H1 (cell line): Measurements from ENCODE around the gene ADD2. TPM values are rescaled to one million over a fixed set of nuclear protein-coding genes. Genes with fewer than 3 reads are reported as not detected.

ENCODE experiments used
- ASH2L ChIP-seq: fragments of 200-600, 300-600 bp; sonication (generic); IDR thresholded peaks from one replicate; pipeline ENCODE4 v1.7.1; 2017; ENCODE audit warnings: low read length
- ATF3 ChIP-seq: IDR thresholded peaks from 2 replicates; pipeline ENCODE4 v1.6.1; 2011; ENCODE audit warnings: low read depth, mild to moderate bottlenecking, low read length; ENCODE audit not compliant: insufficient read depth
- BRCA1 ChIP-seq: IDR thresholded peaks from 2 replicates; pipeline ENCODE4 v1.6.1; 2012; ENCODE audit warnings: low read depth, low read length, improper control_type of control experiment
- CBX5 ChIP-seq: fragments of 300-800, 300-1000 bp; sonication (generic); IDR thresholded peaks from 2 replicates; pipeline ENCODE4 v1.7.1; 2016; ENCODE audit warnings: antibody characterized with exemption, low read length, low read depth
- CTCF ChIP-seq, 3 experiments: IDR thresholded peaks; 1 replicate in 2 of 3; 2 replicates in 1 of 3; pipeline versions ENCODE4 v1.5.1 to v1.6.1; 2011; ENCODE audit warnings: low read length in 3 of 3, mild to moderate bottlenecking in 3 of 3, inconsistent platforms in 2 of 3, low read depth in 1 of 3, moderate library complexity in 1 of 3; ENCODE audit not compliant: insufficient read depth in 1 of 3; ENCODE audit errors: control extremely low read depth in 1 of 3
- E2F6 ChIP-seq: IDR thresholded peaks from 2 replicates; pipeline ENCODE4 v1.6.1; 2012; ENCODE audit warnings: inconsistent platforms
- EP300 ChIP-seq, 2 experiments: IDR thresholded peaks; 1 replicate in 1 of 2; 2 replicates in 1 of 2; pipeline ENCODE4 v1.6.1; 2011 to 2012; ENCODE audit warnings: low read depth in 2 of 2, low read length in 2 of 2, mild to moderate bottlenecking in 2 of 2, borderline replicate concordance in 1 of 2, inconsistent platforms in 1 of 2, moderate library complexity in 1 of 2
- FOSL1 ChIP-seq: IDR thresholded peaks from 2 replicates; pipeline ENCODE4 v1.6.1; 2011; ENCODE audit warnings: mild to moderate bottlenecking, low read depth, low read length, moderate library complexity; ENCODE audit not compliant: insufficient read depth
- JUN ChIP-seq: IDR thresholded peaks from 2 replicates; pipeline ENCODE4 v1.6.1; 2011; ENCODE audit warnings: low read depth, mild to moderate bottlenecking, improper control_type of control experiment, low read length
- KDM1A ChIP-seq: fragments of 200-600, 300-600 bp; sonication (generic); IDR thresholded peaks from 2 replicates; pipeline ENCODE4 v1.7.1; 2016; ENCODE audit warnings: mild to moderate bottlenecking, low read length, borderline replicate concordance
- KDM4A ChIP-seq: IDR thresholded peaks from one replicate; pipeline ENCODE4 v1.7.1; 2012; ENCODE audit warnings: low read depth, mild to moderate bottlenecking, moderate library complexity, low read length, inconsistent platforms; ENCODE audit not compliant: severe bottlenecking
- MAFK ChIP-seq: IDR thresholded peaks from 2 replicates; pipeline ENCODE4 v1.6.1; 2012; ENCODE audit warnings: low read depth, mild to moderate bottlenecking, improper control_type of control experiment, low read length
- NRF1 ChIP-seq: IDR thresholded peaks from 2 replicates; pipeline ENCODE4 v1.6.1; 2011; ENCODE audit warnings: mild to moderate bottlenecking, low read depth, low read length, improper control_type of control experiment
- RBBP5 ChIP-seq: IDR thresholded peaks from 2 replicates; pipeline ENCODE4 v1.7.1; 2012; ENCODE audit warnings: low read depth, mild to moderate bottlenecking, inconsistent platforms, low read length, moderate library complexity, borderline replicate concordance
- RNF2 ChIP-seq: fragments of 200-900, 300-1000 bp; sonication (generic); IDR thresholded peaks from 2 replicates; pipeline ENCODE4 v1.7.1; 2016; ENCODE audit warnings: borderline replicate concordance, low read depth, mild to moderate bottlenecking, antibody characterized with exemption, low read length; ENCODE audit not compliant: poor library complexity, severe bottlenecking; ENCODE audit errors: missing control alignments
- RXRA ChIP-seq: IDR thresholded peaks from 2 replicates; pipeline ENCODE4 v1.6.1; 2011; ENCODE audit warnings: low read depth, mild to moderate bottlenecking, low read length, moderate library complexity; ENCODE audit not compliant: insufficient read depth
- SIN3A ChIP-seq, 2 experiments: IDR thresholded peaks in 1 of 2; conservative IDR thresholded peaks in 1 of 2; 2 replicates each; pipeline ENCODE4 v1.6.1; 2011 to 2012; ENCODE audit warnings: low read length in 2 of 2, improper control_type of control experiment in 1 of 2, low read depth in 1 of 2, mild to moderate bottlenecking in 1 of 2
- TAF1 ChIP-seq: IDR thresholded peaks from 2 replicates; pipeline ENCODE4 v1.6.1; 2011; ENCODE audit warnings: mild to moderate bottlenecking, low read depth, low read length
- TCF12 ChIP-seq: IDR thresholded peaks from 2 replicates; pipeline ENCODE4 v1.6.1; 2011; ENCODE audit warnings: low read depth, mild to moderate bottlenecking, low read length
- YY1 ChIP-seq: IDR thresholded peaks from 2 replicates; pipeline ENCODE4 v1.6.1; 2011; ENCODE audit warnings: low read depth, mild to moderate bottlenecking, low read length
- polyA plus RNA-seq, 7 experiments: library from polyadenylated mRNA; depleted of rRNA in 3 of 7; stranded (reverse) in 5 of 7; unstranded in 2 of 7; fragments of >200 nt in 5 of 7; fragments of 200-250 nt in 2 of 7; gene quantifications; 1 replicate in 5 of 7; 2 replicates in 1 of 7; 4 replicates in 1 of 7; pipeline versions ENCODE4 v1.2.1 to v1.2.3, GENCODE V29; 2011 to 2013; ENCODE audit warnings: missing spikeins in 2 of 7, mixed read lengths in 2 of 7
- total RNA-seq: library from RNA; stranded (reverse); fragmentation: NEBNext Ultra II Directional; extraction: Animal tissue kit (Norgen Biotek cat#: 25700); gene quantifications from 2 replicates; pipeline ENCODE4 v1.2.1, GENCODE V29; 2021

Gene ADD2
- total and polyA plus RNA-seq, 2 of the 8 experiments (the other 6 are each of a cell fraction or from before 2014, with no cell fraction given): 58.5 to 170 TPM

GRCh38 chr2:70767079-70767698 is 811 bp downstream of the ADD2 start (continued):
- no peak for TF ChIP-seq RNF2
- TF ChIP-seq KDM1A: 0 out of 2 replicates have a peak, but pooled peaks have one; percentile 24
- peak; percentile 10 to 70; a peak in 1 of 4 replicates for TF ChIP-seq SIN3A (conservative IDR thresholded peaks at IDR 0.05 in 1 of 2, IDR thresholded peaks at IDR 0.05 in 1 of 2; ENCODE audit: low read depth in 1 of 2, low read length in 2 of 2)
- TF ChIP-seq MAFK: no peak
- no peak for TF ChIP-seq CBX5
- TF ChIP-seq CTCF (IDR thresholded peaks at IDR 0.05; ENCODE audit: control extremely low read depth in 1 of 3, insufficient read depth in 1 of 3, low read depth in 1 of 3, low read length in 3 of 3): no peak
- no peak for TF ChIP-seq BRCA1
- TF ChIP-seq E2F6: peak; percentile 93
- TF ChIP-seq TCF12: no peak
- TF ChIP-seq NRF1: no peak
- peak; percentile 87 for TF ChIP-seq ASH2L
- no peak for TF ChIP-seq JUN
- no peak for TF ChIP-seq KDM4A
- TF ChIP-seq RXRA: no peak
- TF ChIP-seq EP300 (IDR thresholded peaks at IDR 0.05; ENCODE audit: borderline replicate concordance in 1 of 2, low read depth in 2 of 2, low read length in 2 of 2): peak in 1 of 2 experiments; percentile 30; a peak in 1 of 3 replicates
- no peak for TF ChIP-seq YY1
- peak; percentile 63 for TF ChIP-seq TAF1
- TF ChIP-seq ATF3: no peak
- no peak for TF ChIP-seq FOSL1
- TF ChIP-seq RBBP5: peak; percentile 44; the same call in 1 of the 2 replicates
